Tibial nerve (tissue), 4 donors: ENCODE data around the gene UFSP1.

ENCODE experiments used
- EP300 ChIP-seq, 2 donors: sonication (generic); formaldehyde crosslinking; IDR thresholded peaks; one replicate each; pipeline ENCODE4 v1.6.1; 2017; ENCODE audit warnings: antibody characterized with exemption in 2 of 2, mild to moderate bottlenecking in 1 of 2
- POLR2A ChIP-seq, 2 donors: fragments of 450-650 bp; IDR thresholded peaks; one replicate each; pipeline ENCODE4 v1.6.1; 2017; ENCODE audit warnings: antibody characterized with exemption in 2 of 2, mild to moderate bottlenecking in 2 of 2, moderate library complexity in 2 of 2
- TF ChIP-seq, protein P1 (sequence below), 5 experiments: fragments of 200-600 bp in 3 of 5; fragments of 450-650 bp in 2 of 5; sonication (generic) in 3 of 5; IDR thresholded peaks; one replicate each; pipeline ENCODE4 v1.5.1; 2016 to 2019; ENCODE audit warnings: antibody characterized with exemption in 5 of 5, mild to moderate bottlenecking in 3 of 5, moderate library complexity in 2 of 5

DNA sequence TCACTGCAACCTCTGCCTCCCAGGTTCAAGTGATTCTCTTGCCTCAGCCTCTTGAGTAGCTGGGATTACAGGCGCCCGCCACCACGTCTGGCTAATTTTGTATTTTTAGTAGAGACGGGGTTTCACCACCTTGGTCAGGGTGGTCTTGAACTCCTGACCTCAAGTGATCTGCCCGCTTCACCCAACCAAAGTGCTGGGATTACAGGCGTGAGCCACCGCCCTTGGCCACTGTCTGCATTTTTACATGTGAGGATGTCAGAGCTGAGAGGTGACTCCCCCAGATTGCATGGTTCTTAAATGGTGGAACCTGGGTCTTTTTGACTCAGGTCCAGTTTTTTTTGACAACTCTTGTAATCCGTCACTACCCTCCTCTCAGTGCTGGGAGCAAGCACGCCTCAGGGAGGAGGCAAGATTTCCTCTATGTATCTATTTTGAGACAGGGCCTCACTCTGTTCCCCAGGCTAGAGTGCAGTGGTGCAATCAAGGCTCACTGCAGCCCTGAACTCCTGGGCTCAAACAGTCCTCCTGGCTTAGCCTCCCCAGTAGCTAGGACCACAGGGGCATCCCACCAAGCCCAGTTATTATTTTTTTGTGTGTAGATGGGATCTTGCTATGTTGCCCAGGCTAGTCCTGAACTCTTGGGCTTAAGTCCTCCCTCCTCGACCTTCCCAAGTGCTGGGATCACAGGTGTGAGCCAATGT, 15.8 kb downstream of the UFSP1 start:
- TF ChIP-seq, protein P1, sequence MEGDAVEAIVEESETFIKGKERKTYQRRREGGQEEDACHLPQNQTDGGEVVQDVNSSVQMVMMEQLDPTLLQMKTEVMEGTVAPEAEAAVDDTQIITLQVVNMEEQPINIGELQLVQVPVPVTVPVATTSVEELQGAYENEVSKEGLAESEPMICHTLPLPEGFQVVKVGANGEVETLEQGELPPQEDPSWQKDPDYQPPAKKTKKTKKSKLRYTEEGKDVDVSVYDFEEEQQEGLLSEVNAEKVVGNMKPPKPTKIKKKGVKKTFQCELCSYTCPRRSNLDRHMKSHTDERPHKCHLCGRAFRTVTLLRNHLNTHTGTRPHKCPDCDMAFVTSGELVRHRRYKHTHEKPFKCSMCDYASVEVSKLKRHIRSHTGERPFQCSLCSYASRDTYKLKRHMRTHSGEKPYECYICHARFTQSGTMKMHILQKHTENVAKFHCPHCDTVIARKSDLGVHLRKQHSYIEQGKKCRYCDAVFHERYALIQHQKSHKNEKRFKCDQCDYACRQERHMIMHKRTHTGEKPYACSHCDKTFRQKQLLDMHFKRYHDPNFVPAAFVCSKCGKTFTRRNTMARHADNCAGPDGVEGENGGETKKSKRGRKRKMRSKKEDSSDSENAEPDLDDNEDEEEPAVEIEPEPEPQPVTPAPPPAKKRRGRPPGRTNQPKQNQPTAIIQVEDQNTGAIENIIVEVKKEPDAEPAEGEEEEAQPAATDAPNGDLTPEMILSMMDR (IDR thresholded peaks at IDR 0.05) = no peak
- no peak for TF ChIP-seq EP300 (IDR thresholded peaks at IDR 0.05)
- no peak for TF ChIP-seq POLR2A (IDR thresholded peaks at IDR 0.05)
